GM06990 (cell line): ENCODE results near the gene TMEM244.

Experiments used
- DNase-seq: peaks from one replicate; pipeline ENCODE4 v3.0.0-alpha.2; 2011; ENCODE audit not compliant: insufficient read length; ENCODE audit errors: extremely low read depth
- H3K27me3 ChIP-seq: replicated peaks from 2 replicates; pipeline ENCODE4 v1.6.0; 2011; ENCODE audit warnings: low read length; ENCODE audit not compliant: control insufficient read depth, insufficient read depth
- H3K36me3 ChIP-seq: 2 replicates; pipeline ENCODE4 v1.5.1; 2011; ENCODE audit warnings: low read length; ENCODE audit not compliant: control insufficient read depth, insufficient read depth
- H3K4me3 ChIP-seq: replicated peaks from 2 replicates; pipeline ENCODE4 v1.5.1; 2011; ENCODE audit warnings: low read depth, mild to moderate bottlenecking, control low read depth, low read length
- TF ChIP-seq, protein P1 (sequence below): IDR thresholded peaks from 2 replicates; pipeline ENCODE4 v1.5.1; 2011; ENCODE audit warnings: low read length, control low read depth, mild to moderate bottlenecking, inconsistent platforms; ENCODE audit not compliant: insufficient read depth, poor library complexity, severe bottlenecking

The TMEM244 gene

DNA sequence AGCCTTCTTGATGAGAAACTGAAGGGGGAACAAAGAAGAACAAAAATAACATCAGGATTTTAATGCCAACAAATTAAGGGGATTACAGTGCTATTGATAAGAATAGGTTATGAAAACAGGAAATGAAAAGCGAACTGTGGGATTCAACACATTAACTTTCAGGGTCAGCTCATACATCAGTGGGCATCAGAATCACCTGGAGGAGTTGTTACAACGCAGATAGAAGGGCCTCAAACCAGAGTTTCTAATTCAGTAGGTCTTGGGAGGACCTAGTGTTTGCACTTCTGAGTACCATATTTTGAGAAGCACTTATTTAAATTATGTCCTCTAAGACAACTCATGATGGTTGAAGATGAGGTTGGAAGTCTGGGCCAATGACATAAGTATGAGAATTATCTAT lies 5.6 kb upstream of the TMEM244 start:
- H3K36me3 ChIP-seq = no peaks in the 10 kb centered on the region
- DNase-seq = no peak
- H3K27me3 ChIP-seq = no peaks in the 10 kb centered on the region
- no peak overlapping the region for H3K4me3 ChIP-seq
- TF ChIP-seq, protein P1, sequence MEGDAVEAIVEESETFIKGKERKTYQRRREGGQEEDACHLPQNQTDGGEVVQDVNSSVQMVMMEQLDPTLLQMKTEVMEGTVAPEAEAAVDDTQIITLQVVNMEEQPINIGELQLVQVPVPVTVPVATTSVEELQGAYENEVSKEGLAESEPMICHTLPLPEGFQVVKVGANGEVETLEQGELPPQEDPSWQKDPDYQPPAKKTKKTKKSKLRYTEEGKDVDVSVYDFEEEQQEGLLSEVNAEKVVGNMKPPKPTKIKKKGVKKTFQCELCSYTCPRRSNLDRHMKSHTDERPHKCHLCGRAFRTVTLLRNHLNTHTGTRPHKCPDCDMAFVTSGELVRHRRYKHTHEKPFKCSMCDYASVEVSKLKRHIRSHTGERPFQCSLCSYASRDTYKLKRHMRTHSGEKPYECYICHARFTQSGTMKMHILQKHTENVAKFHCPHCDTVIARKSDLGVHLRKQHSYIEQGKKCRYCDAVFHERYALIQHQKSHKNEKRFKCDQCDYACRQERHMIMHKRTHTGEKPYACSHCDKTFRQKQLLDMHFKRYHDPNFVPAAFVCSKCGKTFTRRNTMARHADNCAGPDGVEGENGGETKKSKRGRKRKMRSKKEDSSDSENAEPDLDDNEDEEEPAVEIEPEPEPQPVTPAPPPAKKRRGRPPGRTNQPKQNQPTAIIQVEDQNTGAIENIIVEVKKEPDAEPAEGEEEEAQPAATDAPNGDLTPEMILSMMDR = no peak

DNA sequence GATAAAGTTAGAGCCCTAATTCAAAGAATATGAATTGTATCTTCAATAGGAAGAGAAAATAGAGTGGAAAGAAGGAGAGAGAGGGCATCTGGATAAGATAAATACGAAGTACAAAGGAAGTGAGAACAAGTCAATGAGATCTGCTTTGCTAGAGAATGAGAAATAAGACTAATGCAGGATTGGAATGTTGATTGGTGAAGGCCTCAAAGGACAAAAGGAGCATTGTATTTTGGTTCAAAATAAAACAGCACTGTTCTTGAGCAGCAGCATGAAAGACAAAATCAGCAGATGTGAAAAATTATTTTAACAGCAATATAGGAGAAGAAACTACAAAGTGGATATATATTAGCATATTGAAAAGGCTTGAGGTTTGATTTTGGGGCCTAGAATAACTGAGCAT lies 5.1 kb upstream of the TMEM244 start:
- TF ChIP-seq, protein P1 = no peak
- no peaks in the 10 kb centered on the region for H3K36me3 ChIP-seq
- H3K27me3 ChIP-seq = no peaks in the 10 kb centered on the region
- DNase-seq = no peak
- no peak overlapping the region for H3K4me3 ChIP-seq

DNA sequence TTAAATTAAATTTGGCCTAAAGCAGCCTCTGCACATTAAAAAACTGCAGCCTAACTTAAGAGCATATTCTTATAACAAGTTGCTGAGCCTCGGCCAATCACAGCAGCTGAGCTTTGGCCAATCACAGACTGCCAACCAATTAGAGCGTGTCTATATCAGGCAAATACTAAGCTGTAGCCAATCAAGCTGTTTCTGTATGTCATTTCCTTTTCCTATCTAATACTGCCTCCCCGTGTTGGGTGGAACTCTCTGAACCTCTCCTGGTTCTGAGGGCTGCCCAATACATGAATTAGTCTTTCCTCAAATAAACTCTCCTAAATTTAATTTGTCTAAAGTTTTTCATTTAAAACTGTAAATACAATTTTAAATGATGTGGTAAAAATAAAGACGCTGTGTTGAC lies 3.9 kb upstream of the TMEM244 start:
- Histone ChIP-seq H3K36me3 (no peaks in the 10 kb centered on the region), H3K4me3 (no peak overlapping the region)
- TF ChIP-seq, protein P1 = no peak

DNA sequence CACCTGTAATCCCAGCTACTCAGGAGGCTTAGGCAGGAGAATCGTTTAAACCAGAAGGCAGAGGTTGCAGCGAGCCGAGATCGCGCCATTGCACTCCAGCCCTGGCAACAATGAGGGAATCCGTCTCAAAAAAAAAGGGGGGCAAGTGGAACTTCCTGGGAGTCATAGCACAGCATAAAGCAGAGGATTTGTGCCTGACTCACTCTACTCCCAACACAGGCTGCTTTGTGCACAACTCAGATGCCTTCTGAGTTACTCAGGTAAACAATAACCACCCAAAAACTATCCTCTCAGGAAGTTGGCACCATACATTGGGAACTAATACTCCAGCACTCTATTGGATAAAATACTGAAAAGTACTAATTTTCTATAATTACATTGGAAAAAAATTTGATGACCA lies 2.5 kb upstream of the TMEM244 start:
- H3K36me3 ChIP-seq = no peaks in the 10 kb centered on the region
- TF ChIP-seq, protein P1 = no peak
- DNase-seq = no peak
- no peaks in the 10 kb centered on the region for H3K27me3 ChIP-seq
- no peak overlapping the region for H3K4me3 ChIP-seq

More for the DNA sequence above, 3.9 kb upstream of the TMEM244 start:
- no peak for DNase-seq
- H3K27me3 ChIP-seq = no peaks in the 10 kb centered on the region

DNA sequence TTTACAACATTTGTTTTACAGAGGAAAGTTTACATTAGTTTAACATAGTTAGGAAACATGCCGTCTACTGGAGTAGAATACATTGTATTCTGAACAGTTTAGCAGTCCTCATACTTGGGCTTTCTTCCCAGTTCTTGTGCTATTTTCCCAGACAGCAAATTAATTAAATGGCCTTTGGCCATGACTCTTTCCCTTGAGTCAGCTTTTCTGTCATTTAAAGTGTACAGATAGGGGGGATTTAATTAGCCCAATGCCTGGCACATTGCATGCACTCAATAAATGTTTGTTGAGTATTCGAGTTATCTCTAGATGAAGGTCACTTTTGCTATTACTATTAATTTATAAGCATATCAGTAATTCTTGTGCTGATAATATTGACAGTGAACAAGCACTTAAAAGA lies 1.6 kb downstream of the TMEM244 start:
- no peak for DNase-seq
- Histone ChIP-seq H3K36me3 (no peaks in the 10 kb centered on the region), H3K27me3 (no peaks in the 10 kb centered on the region), H3K4me3 (no peak overlapping the region)
- TF ChIP-seq, protein P1 = no peak

DNA sequence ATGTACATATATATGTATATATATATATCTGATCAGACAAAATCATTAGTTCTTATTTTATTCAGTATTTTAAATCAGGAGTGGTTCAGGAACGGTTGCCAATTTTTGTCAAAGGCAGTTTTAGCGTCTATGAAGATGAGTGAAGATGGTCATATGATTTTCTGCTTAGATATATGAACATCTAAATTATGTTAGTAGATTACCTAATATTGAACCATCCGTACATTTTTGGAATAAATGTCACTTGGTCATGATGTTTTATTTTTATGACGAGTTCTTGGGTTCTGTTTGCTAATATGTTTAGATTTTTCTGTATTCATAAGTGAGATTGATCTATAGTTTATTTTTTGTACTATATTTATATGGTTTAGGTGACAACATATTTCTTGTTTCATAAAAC lies 3.3 kb downstream of the TMEM244 start:
- no peak for DNase-seq
- Histone ChIP-seq H3K27me3 (no peaks in the 10 kb centered on the region), H3K4me3 (no peak overlapping the region), H3K36me3 (no peaks in the 10 kb centered on the region)
- TF ChIP-seq, protein P1 = no peak
